Stimulated activated CD4-positive, alpha-beta T cell treated with anti-CD3 and anti-CD28 coated beads, Interleukin-1b, Interleukin-23, amount 100 ng/mL, for 1 hour (primary cell): ENCODE data around the gene SMARCC2.
"Not testable (repeated sequence)": the region's sequence is repeated elsewhere in the genome, so short reads cannot be mapped to it uniquely, and the experiment has no call there.

Experiments
- DNase-seq, 2 donors: peaks; one replicate each; pipeline ENCODE4 v3.0.0-alpha.2; 2020; ENCODE audit warnings: low read depth in 2 of 2

Gene SMARCC2

GRCh38 chr12:56163533-56164344 is 25.5 kb downstream of the SMARCC2 start:
- DNase-seq, result no peak

DNA sequence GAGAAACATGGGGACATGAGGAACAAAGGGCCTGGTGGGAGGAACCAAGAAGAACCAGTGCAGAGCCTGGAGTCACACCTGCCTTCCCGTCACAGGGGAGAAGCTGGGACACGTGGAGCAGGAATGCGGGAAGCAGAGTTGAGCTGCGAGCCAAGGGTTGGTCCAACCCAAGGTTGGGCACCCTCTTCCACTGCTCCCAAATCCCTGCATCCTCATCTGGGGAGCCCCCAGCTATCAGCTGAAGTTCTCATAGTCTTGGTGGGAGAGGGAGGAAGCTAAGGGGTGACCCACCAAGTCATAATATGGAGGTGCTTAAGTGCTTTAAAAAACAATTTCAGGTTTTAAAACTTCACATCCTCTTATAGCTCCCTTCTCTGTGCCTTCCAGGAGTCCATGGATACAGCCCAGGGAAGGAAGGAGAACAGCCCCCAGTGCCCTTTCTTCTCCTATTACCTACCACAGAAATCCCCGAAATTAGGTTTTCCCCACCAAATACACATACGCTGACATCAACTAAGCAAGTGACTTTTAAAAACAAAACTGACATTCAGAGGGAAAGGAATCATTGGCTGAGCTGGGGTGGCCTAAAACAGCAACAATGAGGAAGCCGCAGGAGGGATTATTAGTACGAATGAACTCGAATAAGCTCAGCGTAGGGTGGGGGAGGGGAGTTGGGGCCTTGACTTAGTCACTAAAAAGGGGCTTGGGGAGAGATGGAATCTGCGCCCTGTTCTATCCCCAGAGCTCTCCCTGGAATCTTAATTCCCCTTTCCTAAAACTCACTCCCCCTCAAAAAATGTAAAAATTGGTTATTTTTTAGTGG is 26.6 kb downstream of the SMARCC2 start:
- no peak for DNase-seq

GRCh38 chr12:56161690-56162351 is 27.5 kb downstream of the SMARCC2 start:
- DNase-seq, result no peak

DNA sequence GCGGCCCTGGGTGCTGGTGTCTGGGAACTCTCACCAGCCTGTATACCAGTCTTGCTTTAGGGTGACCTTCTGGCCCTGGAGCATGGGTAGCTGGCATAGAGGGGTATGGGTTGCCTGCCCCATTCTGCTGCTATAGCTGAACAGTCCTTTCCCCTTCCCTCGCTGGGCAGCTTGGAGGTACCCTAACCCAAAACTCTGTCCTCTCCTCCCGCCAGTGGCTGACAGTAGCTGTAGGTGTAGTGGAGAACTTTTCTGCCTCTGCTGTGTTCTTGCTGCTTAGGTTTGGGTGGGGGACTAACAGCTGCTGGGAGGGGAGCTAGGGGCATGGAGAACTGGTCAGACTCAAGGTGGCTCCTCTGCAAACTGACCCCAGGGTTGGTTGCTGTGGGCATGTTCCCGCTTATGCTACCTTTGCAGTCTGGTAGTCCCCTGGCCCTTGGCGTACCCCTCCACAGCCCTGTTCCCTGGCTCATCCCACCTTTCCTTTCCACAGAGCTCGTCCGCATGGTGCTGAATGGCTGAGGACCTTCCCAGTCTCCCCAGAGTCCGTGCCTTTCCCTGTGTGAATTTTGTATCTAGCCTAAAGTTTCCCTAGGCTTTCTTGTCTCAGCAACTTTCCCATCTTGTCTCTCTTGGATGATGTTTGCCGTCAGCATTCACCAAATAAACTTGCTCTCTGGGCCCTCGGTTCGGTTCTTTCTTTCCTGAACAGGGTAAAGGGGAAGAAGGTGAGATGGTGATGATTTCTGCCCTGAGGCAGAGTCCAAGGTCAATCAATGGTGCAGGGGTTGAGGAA is 28.2 kb downstream of the SMARCC2 start:
- DNase-seq, result no peak

GRCh38 chr12:56160193-56160763 is 29.0 kb downstream of the SMARCC2 start:
- DNase-seq, result peak in 1 of 2 donors; percentile 17

- no peak for DNase-seq
Observed at GRCh38 chr12:56159482-56160192, 29.6 kb downstream of the SMARCC2 start.

DNA sequence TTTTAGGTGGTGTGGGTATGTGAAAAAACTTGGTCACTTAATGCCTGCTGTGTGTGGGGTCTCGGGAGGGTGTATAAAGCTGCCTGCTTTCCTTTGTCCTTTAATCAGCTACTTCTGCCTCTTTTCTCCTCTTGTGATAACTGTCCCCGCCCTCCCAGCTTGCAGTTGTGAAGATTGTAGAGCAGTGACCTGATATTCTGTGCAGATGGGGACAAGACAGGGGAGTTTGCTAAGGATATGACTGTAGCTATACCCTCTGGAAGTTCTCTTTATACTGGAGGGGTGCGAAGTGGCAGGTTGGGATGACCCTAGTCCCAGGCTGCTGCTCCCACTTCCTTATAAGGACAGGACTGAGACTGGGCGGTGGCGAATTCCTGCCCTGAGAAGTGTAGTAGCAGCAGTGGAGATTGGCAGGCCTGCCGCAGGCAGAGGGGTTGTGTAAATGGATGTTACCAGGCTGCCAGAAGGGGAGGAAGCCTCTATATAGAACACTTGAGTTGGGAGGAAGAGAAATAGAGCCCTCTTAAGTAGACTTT is 30.3 kb downstream of the SMARCC2 start:
- no peak for DNase-seq

GRCh38 chr12:56158029-56158925 is 31.0 kb downstream of the SMARCC2 start, which contains the start of gene MYL6:
Gene MYL6, plus strand, starts transcription at chr12:56158359. Its CDS starts 43 bp downstream, at chr12:56158402.
- peak; percentile 65 to 85 for DNase-seq

- DNase-seq, result no peak
Observed at GRCh38 chr12:56157201-56158028, 31.9 kb downstream of the SMARCC2 start.

DNA sequence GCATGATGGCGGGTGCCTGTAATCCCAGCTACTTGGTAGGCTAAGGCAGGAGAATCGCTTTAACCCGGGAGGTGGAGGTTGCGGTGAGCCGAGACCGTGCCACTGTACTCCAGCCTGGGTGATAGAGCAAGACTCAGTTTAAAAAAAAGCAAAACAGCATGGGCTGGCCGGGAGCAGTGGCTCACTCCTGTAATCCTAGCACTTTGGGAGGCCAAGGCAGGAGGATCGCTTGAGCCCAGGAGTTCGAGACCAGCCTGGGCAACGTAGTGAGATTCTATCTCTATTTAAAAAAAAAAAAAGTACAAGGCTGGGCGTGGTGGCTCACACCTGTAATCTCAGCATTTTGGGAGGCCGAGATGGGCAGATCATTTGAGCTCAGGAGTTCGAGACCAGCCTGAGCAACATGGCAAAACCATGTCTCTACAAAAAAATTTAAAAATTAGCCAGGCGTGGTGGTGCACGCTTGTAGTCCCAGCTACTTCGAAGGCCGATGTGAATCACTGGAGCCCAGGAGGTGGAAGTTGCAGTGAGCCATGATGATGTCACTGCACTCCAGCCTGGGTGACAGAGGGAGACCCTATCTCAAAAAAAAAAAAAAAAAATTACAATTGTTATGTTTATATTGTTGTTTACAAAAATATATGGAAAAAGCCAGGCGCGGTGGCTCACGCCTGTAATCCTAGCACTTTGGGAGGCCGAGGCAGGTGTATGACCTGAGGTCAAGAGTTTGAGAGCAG is 32.7 kb downstream of the SMARCC2 start:
- DNase-seq, result not testable (repeated sequence)

DNA sequence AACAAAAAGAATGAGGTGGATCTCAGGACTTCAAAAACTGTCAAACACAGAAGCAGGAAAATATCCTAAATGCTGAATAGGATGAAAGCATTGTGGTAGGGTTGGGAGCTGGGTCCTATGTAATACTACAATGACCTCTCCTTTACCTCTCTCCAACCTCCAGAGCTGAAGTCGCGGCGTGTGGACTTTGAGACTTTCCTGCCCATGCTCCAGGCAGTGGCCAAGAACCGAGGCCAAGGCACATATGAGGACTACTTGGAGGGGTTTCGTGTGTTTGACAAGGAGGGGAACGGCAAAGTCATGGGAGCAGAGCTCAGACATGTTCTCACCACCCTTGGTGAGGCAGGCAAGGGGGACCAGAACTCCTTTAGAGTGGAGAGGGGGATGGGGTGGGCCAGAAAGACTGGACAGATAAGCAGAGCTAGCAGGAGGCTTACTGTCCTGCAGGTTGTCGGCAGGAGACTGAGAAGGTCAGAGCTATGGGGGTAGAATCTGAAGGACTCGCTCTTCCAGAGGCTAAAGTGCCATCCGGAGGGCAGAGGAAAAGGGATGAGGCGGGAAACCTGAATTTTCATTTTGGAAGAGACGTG is 33.9 kb downstream of the SMARCC2 start:
- DNase-seq, result no peak

GRCh38 chr12:56154818-56155217 is 34.5 kb downstream of the SMARCC2 start:
- no peak for DNase-seq

DNA sequence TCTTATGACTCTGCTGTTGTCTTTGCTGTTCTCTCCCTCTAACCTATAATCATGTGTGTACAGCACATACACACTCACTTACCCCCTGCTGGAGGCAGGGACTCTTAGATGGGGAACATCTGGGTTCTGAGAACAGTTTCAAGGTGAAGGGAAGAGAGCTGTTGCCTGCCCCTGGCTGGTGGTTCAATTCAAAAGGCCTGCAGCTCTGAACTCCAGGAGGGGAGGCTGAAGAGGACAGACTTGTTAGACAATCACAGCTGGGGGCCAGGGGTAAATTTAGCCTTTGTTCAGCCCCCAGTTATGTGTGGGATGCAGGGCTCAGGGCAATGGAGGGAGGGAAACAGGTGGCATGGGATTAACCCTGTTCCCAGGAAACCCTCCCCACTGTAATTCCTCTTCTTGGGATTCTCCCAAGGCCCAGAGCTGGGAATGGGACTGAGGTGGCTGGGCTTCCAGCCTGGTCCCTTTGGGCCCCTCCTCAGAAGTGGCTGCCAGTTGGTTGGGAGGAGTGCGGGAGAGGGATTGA is 35.0 kb downstream of the SMARCC2 start:
- DNase-seq, result no peak

GRCh38 chr12:56153678-56154065 is 35.6 kb downstream of the SMARCC2 start:
- no peak for DNase-seq

GRCh38 chr12:56152756-56153677 is 36.3 kb downstream of the SMARCC2 start:
- DNase-seq, result no peak
